Naive thymus-derived CD4-positive, alpha-beta T cell (primary cell): ENCODE data around the gene RHCG. TPM values are rescaled to one million over a fixed set of nuclear protein-coding genes. Genes with fewer than 3 reads are reported as not detected.
A peak's percentile ranks its signal among the peaks of the same experiment; 100 is the strongest.

ENCODE experiments used
- ATAC-seq: fragments of 150-1000 bp; cut with Tn5 transposase; 2 replicates; pipeline ENCODE4 v1.10.0; 2021; ENCODE audit warnings: mild to moderate bottlenecking, moderate library complexity
- CTCF ChIA-PET: fragments of 350-600 bp; sonication (Branson Sonifier 250); formaldehyde crosslinking; loops from one replicate; lab custom pipeline; 2021; ENCODE audit warnings: antibody characterized with exemption; lab: Charles Lee
- POLR2A ChIA-PET: fragments of 350-600 bp; sonication (Branson Sonifier 250); formaldehyde crosslinking; loops from one replicate; lab custom pipeline; 2021; ENCODE audit warnings: antibody characterized with exemption, inconsistent platforms; lab: Charles Lee
- DNase-seq, 9 donors: peaks; one replicate each; pipeline versions ENCODE4 v3.0.0 to v3.0.0-alpha.2; 2020 to 2022; ENCODE audit warnings: mixed read lengths in 1 of 9
- H3K27ac ChIP-seq: one replicate; pipeline ENCODE4 v1.7.0; 2013; ENCODE audit warnings: mild to moderate bottlenecking, low read depth, low read length, moderate library complexity
- H3K27me3 ChIP-seq, 2 donors: one replicate each; pipeline ENCODE4 v1.7.0; 2013; ENCODE audit warnings: low read length in 2 of 2, mild to moderate bottlenecking in 2 of 2, moderate library complexity in 2 of 2; ENCODE audit not compliant: control insufficient read depth in 2 of 2, insufficient read depth in 2 of 2
- H3K36me3 ChIP-seq, 3 experiments: 1 replicate in 2 of 3; 2 replicates in 1 of 3; pipeline ENCODE4 v1.7.0; 2013; ENCODE audit warnings: low read length in 3 of 3, mild to moderate bottlenecking in 3 of 3, moderate library complexity in 1 of 3; ENCODE audit not compliant: insufficient read depth in 3 of 3, control insufficient read depth in 2 of 3
- H3K4me1 ChIP-seq, 2 donors: one replicate each; pipeline ENCODE4 v1.7.0; 2013; ENCODE audit warnings: low read length in 2 of 2, mild to moderate bottlenecking in 2 of 2, moderate library complexity in 1 of 2; ENCODE audit not compliant: control insufficient read depth in 2 of 2, insufficient read depth in 2 of 2
- H3K4me3 ChIP-seq: 2 replicates; pipeline ENCODE4 v1.7.0; 2013; ENCODE audit warnings: mild to moderate bottlenecking, low read length
- H3K9me3 ChIP-seq, 3 experiments: 1 replicate in 2 of 3; 2 replicates in 1 of 3; pipeline ENCODE4 v1.7.0; 2013; ENCODE audit warnings: low read length in 3 of 3; ENCODE audit not compliant: control insufficient read depth in 2 of 3
- H3K27ac Mint-ChIP-seq, 9 donors: one replicate each; pipeline ENCODE4 v1.8.0; 2020 to 2022; ENCODE audit warnings: mixed read lengths in 9 of 9, mild to moderate bottlenecking in 8 of 9, moderate library complexity in 5 of 9, inconsistent platforms in 2 of 9
- H3K27me3 Mint-ChIP-seq, 5 donors: one replicate each; pipeline ENCODE4 v1.8.0; 2021 to 2022; ENCODE audit warnings: mixed read lengths in 5 of 5, mild to moderate bottlenecking in 1 of 5
- H3K36me3 Mint-ChIP-seq, 5 donors: one replicate each; pipeline ENCODE4 v1.8.0; 2020 to 2022; ENCODE audit warnings: mixed read lengths in 5 of 5, mild to moderate bottlenecking in 3 of 5, inconsistent platforms in 1 of 5
- H3K4me1 Mint-ChIP-seq, 7 donors: one replicate each; pipeline ENCODE4 v1.8.0; 2020 to 2022; ENCODE audit warnings: mixed read lengths in 7 of 7, mild to moderate bottlenecking in 3 of 7, inconsistent platforms in 1 of 7
- H3K4me3 Mint-ChIP-seq, 10 donors: one replicate each; pipeline ENCODE4 v1.8.0; 2020 to 2022; ENCODE audit warnings: mild to moderate bottlenecking in 10 of 10, mixed read lengths in 10 of 10, moderate library complexity in 6 of 10, inconsistent platforms in 2 of 10
- H3K9me3 Mint-ChIP-seq, 11 donors: one replicate each; pipeline ENCODE4 v1.8.0; 2020 to 2022; ENCODE audit warnings: mixed read lengths in 11 of 11, mild to moderate bottlenecking in 4 of 11, inconsistent platforms in 1 of 11, moderate library complexity in 1 of 11
- intact Hi-C, 2 donors: fragments of 100-400 bp; cut with micrococcal nuclease; formaldehyde crosslinking; loops; one replicate each; pipeline ENCODE4 v1.15.1; 2023
- polyA plus RNA-seq, 2 donors: library from polyadenylated mRNA; unstranded; fragments of 300-500 nt; fragmentation: Illumina TruSeq; gene quantifications; one replicate each; pipeline ENCODE4 v1.2.3, GENCODE V29; 2021
- total RNA-seq, 6 experiments: library from RNA in 5 of 6; stranded (reverse) in 5 of 6; gene quantifications; 1 replicate in 5 of 6; 2 replicates in 1 of 6; pipeline ENCODE4 v1.2.3 and lab custom pipeline; 2021 to 2026

RHCG gene
- total and polyA plus RNA-seq, 7 experiments from 2014 or later = not detected

- Mint-ChIP-seq H3K27ac (no peak overlapping the region), H3K9me3 (peaks cover 0 to 3% (median 0%) of the 10 kb centered on the region in 11 donors), H3K4me1 (peaks cover 0 to 9% (median 3%) of the 10 kb centered on the region in 7 donors), H3K4me3 (no peak overlapping the region), H3K27me3 (peaks cover 45 to 72% (median 67%) of the 10 kb centered on the region in 5 donors), H3K36me3 (no peaks in the 10 kb centered on the region)
- Histone ChIP-seq H3K27ac (no peak overlapping the region), H3K27me3 (peaks cover 0 to 7% of the 10 kb centered on the region in 2 donors), H3K9me3 (no peaks in the 10 kb centered on the region), H3K4me3 (no peak overlapping the region), H3K36me3 (no peaks in the 10 kb centered on the region), H3K4me1 (no peaks in the 10 kb centered on the region)
- no peak for DNase-seq
- CTCF ChIA-PET = no interaction called here
- POLR2A ChIA-PET = no interaction called here
- intact Hi-C loops = no loop called here
- ATAC-seq = no peak
These were observed 2.2 kb upstream of the RHCG start for GRCh38 chr15:89498574-89498906.

GRCh38 chr15:89497231-89497630 is 848 bp upstream of the RHCG start:
- H3K9me3 ChIP-seq = no peaks in the 10 kb centered on the region
- ChIA-PET POLR2A (no interaction called here), CTCF (no interaction called here)
- Mint-ChIP-seq H3K36me3 (no peaks in the 10 kb centered on the region), H3K9me3 (peaks cover 0 to 3% (median 0%) of the 10 kb centered on the region in 11 donors), H3K27ac (no peak overlapping the region), H3K27me3 (peaks cover 45 to 69% (median 62%) of the 10 kb centered on the region in 5 donors), H3K4me3 (peak overlapping the region in 2 of 10 donors; percentile 42 to 71), H3K4me1 (peaks cover 0 to 9% (median 3%) of the 10 kb centered on the region in 7 donors)
- intact Hi-C loops = no loop called here
- no peaks in the 10 kb centered on the region for H3K36me3 ChIP-seq
- H3K4me1 ChIP-seq = no peaks in the 10 kb centered on the region
- H3K27me3 ChIP-seq = peaks cover 0 to 7% of the 10 kb centered on the region in 2 donors
- no peak overlapping the region for H3K4me3 ChIP-seq
- no peak for ATAC-seq
- no peak for DNase-seq
- H3K27ac ChIP-seq = no peak overlapping the region

GRCh38 chr15:89495638-89496145 is 691 bp downstream of the RHCG start:
- peaks cover 0 to 3% (median 0%) of the 10 kb centered on the region in 11 donors for H3K9me3 Mint-ChIP-seq
- no peaks in the 10 kb centered on the region for H3K36me3 ChIP-seq
- peaks cover 45 to 68% (median 55%) of the 10 kb centered on the region in 5 donors for H3K27me3 Mint-ChIP-seq
- H3K4me3 Mint-ChIP-seq = peak overlapping the region in 4 of 10 donors; percentile 53 to 65 (median 58)
- H3K4me3 ChIP-seq = no peak overlapping the region
- H3K36me3 Mint-ChIP-seq = no peaks in the 10 kb centered on the region
- no peak overlapping the region for H3K27ac ChIP-seq
- H3K9me3 ChIP-seq = no peaks in the 10 kb centered on the region
- DNase-seq (no peak), ATAC-seq (no peak)
- ChIA-PET CTCF (no interaction called here), POLR2A (no interaction called here)
- peaks cover 0 to 9% (median 3%) of the 10 kb centered on the region in 7 donors for H3K4me1 Mint-ChIP-seq
- no peak overlapping the region for H3K27ac Mint-ChIP-seq
- peaks cover 0 to 7% of the 10 kb centered on the region in 2 donors for H3K27me3 ChIP-seq
- no peaks in the 10 kb centered on the region for H3K4me1 ChIP-seq
- intact Hi-C loops = no loop called here

DNA sequence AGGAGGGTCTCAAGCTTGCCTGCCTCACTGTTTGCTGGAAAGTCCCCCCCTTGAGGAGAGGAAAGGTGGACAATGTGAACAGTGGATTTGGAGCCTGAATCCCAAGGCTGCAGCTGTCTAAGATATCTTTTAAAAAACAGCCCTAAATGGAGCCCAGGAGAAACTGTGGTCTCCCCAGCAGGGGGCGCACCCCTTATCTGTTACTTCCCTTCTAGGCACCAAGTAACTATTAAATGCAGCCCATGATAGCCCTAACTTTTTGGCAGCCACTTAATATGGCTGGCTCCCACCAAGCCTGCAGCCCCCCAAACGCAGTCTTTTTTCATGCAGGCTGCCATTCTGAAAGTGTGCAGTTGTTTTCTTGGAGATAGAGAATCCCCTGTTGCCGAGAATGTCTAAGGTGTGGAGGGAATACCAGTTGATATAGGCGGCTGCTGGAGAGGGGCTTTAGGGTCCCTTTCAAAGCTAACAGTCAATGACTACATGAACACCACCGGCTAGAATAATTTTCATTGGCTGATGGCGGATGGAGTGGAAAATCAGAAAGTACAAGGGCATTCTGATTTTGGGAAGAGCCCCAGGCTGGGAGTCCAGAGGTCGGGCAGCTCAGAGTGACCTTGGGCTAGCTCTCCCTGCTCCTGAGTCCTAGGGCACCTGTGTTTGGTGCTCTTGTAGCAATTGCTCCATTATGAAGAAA is 1.3 kb downstream of the RHCG start:
- Histone ChIP-seq H3K27me3 (peaks cover 0 to 7% of the 10 kb centered on the region in 2 donors), H3K4me3 (no peak overlapping the region), H3K9me3 (no peaks in the 10 kb centered on the region), H3K27ac (no peak overlapping the region), H3K4me1 (no peaks in the 10 kb centered on the region), H3K36me3 (no peaks in the 10 kb centered on the region)
- Mint-ChIP-seq H3K4me3 (peak overlapping the region in 2 of 10 donors; percentile 41 to 53), H3K4me1 (peaks cover 0 to 9% (median 5%) of the 10 kb centered on the region in 7 donors), H3K9me3 (peaks cover 0 to 3% (median 0%) of the 10 kb centered on the region in 11 donors), H3K27me3 (peaks cover 46 to 68% (median 55%) of the 10 kb centered on the region in 5 donors), H3K27ac (no peak overlapping the region), H3K36me3 (peaks cover 0 to 4% (median 0%) of the 10 kb centered on the region in 5 donors)
- POLR2A ChIA-PET = no interaction called here
- no peak for DNase-seq
- CTCF ChIA-PET = no interaction called here
- ATAC-seq = no peak
- intact Hi-C loops = no loop called here

DNA sequence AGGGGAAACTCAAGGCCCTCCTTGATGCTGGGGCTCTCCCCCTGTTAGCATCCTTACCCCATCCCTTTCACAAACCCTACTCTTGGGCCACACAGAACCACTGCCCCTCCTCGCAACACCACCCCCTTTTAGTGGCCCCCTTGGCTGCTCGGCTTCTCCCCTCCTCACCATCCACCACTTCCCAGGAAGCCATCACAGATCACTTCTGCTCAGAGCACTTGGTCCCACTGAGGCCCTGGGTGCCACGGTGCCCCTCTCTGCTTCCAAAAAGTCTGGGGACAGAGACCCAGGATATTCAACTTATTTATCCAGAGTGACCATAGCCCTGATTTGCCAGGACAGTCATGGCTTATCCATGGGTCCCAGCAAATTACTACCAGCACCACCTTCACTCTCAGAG is 2.4 kb downstream of the RHCG start:
- no peaks in the 10 kb centered on the region for H3K4me1 ChIP-seq
- no peaks in the 10 kb centered on the region for H3K9me3 ChIP-seq
- H3K36me3 ChIP-seq = no peaks in the 10 kb centered on the region
- peaks cover 0 to 4% (median 0%) of the 10 kb centered on the region in 5 donors for H3K36me3 Mint-ChIP-seq
- peaks cover 44 to 73% (median 56%) of the 10 kb centered on the region in 5 donors for H3K27me3 Mint-ChIP-seq
- H3K9me3 Mint-ChIP-seq = peaks cover 0 to 3% (median 0%) of the 10 kb centered on the region in 11 donors
- intact Hi-C loops = no loop called here
- H3K4me1 Mint-ChIP-seq = peaks cover 0 to 9% (median 5%) of the 10 kb centered on the region in 7 donors
- H3K4me3 Mint-ChIP-seq = no peak overlapping the region
- ChIA-PET POLR2A (no interaction called here), CTCF (no interaction called here)
- H3K27ac Mint-ChIP-seq = no peak overlapping the region
- no peak overlapping the region for H3K27ac ChIP-seq
- ATAC-seq (no peak), DNase-seq (no peak)
- H3K27me3 ChIP-seq = peaks cover 0 to 10% of the 10 kb centered on the region in 2 donors
- H3K4me3 ChIP-seq = no peak overlapping the region

GRCh38 chr15:89492934-89493631 is 3.3 kb downstream of the RHCG start:
- POLR2A ChIA-PET = no interaction called here
- H3K4me1 ChIP-seq = no peaks in the 10 kb centered on the region
- no peaks in the 10 kb centered on the region for H3K36me3 ChIP-seq
- H3K9me3 ChIP-seq = no peaks in the 10 kb centered on the region
- Mint-ChIP-seq H3K27me3 (peaks cover 39 to 67% (median 55%) of the 10 kb centered on the region in 5 donors), H3K36me3 (peaks cover 0 to 4% (median 0%) of the 10 kb centered on the region in 5 donors), H3K4me1 (peaks cover 0 to 9% (median 5%) of the 10 kb centered on the region in 7 donors), H3K9me3 (peaks cover 0 to 3% (median 0%) of the 10 kb centered on the region in 11 donors), H3K4me3 (no peak overlapping the region), H3K27ac (no peak overlapping the region)
- ATAC-seq = no peak
- no peak overlapping the region for H3K27ac ChIP-seq
- CTCF ChIA-PET = no interaction called here
- H3K4me3 ChIP-seq = no peak overlapping the region
- no peak for DNase-seq
- intact Hi-C loops = no loop called here
- H3K27me3 ChIP-seq = peaks cover 0 to 10% of the 10 kb centered on the region in 2 donors
